GM04504 (cell line): ENCODE measurements around the gene FBXL14.

ENCODE experiments used
- DNase-seq: peaks from one replicate; pipeline ENCODE4 v3.0.0-alpha.2; 2012; ENCODE audit warnings: low read depth

The FBXL14 gene

DNA sequence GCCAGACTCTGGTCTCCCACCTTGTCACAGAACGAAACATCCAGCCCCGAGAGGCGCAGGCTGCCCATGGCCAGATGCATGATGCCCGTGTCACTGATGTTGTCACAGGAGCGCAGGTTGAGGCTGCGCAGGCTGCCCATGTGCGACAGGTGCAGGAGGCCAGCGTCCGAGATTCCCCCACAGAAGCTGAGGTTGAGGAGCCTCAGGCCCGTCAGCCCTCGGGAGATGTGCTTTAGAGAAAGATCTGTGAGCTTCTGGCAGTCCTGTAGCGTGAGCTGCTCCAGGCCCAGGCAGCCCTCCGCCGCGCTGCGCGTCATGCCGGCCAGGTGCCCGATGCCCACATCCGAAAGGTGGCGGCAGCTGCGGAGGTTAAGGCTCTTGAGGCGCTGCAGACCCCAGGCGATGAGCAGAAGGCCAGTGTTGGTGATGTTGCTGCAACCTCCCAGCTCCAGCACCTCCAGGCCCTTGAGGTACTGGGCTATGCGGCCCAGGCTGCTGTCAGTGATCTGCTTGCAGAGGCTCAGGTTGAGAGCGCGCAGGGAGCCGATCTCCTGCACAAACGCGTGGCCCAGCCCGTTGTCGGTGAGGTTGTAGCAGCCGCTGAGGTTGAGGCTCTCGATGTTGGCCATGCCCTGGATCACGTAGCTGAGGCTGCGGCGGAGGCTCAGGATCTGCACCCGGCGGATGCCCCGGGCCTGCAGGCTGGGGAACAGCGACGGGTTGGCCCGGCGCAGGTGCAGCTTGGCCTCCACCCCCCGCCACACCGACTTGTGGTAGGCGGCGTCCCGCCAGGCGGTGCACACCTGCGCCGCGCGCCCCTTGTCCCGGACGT lies 991 bp downstream of the FBXL14 start:
- DNase-seq, result no peak

DNA sequence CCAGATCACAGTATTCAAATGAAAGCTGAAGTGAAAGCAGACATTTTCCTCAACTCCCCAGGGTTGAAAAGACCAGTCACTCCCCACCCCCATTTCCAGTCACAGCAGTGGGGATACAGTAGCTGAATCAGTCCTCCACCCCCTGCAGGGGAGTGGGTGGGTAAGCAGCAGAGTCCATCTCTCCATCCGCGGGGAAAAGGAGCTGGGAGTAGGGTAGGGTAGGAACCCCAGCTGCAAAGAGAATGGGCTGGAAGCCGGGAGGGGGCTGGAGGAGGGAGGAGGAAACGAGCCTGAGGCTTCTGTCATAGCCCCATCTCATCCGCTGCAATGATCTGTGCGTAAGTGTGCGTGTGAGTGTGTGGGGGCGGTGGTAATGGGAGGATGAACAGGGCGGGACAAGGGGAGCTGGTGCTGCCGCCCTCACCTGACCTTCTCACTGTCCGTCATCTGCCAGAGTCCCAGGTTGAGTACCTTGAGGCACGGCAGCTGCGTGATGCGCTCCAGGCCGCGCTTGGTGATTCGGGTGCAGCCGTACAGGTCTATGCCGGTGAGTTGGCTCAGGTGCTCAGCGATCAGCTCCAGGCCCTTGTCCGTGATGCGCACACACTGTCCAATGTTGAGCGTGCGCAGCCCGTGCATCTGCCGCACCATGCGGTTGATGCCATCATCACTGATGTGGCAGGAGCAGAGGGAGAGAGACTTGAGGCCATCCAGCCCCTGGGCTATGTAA lies 1.8 kb downstream of the FBXL14 start:
- no peak for DNase-seq

DNA sequence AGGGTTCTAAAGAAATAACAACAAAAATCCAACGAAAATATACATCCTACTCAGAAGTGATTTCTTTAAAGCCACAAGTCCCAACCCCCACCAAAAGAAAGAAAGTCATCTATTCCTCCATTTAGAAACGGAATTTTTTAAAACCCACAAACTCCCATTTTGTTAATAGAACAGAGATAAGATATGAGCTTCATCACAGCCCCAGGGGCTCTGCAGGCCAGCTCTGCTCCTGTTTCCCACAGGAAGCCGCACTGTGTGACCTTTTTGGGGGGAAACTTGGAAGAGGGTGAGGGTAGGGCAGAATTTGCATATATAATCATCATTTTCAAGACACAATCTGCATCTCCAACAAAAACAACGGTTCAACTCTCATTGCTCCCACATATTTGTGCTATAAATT lies 2.8 kb downstream of the FBXL14 start:
- no peak for DNase-seq

DNA sequence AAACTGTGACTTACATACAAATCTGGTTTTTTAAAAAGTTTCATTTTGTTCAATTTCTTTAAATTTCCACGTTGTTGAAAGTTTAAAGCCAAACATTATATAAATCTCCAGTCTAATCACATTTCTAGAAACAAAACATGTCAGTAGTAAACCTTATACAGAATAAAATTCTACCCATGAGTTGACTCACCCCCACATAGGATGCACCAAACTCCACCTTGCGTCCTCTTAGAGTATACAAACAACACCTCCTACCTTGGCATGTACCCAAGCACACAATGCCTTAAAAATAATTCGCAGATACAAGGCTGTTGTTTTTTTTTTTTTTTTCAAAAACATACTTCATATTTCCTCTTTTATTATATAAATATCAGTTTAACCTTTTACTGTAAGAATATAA lies 3.3 kb downstream of the FBXL14 start:
- DNase-seq, result no peak

DNA sequence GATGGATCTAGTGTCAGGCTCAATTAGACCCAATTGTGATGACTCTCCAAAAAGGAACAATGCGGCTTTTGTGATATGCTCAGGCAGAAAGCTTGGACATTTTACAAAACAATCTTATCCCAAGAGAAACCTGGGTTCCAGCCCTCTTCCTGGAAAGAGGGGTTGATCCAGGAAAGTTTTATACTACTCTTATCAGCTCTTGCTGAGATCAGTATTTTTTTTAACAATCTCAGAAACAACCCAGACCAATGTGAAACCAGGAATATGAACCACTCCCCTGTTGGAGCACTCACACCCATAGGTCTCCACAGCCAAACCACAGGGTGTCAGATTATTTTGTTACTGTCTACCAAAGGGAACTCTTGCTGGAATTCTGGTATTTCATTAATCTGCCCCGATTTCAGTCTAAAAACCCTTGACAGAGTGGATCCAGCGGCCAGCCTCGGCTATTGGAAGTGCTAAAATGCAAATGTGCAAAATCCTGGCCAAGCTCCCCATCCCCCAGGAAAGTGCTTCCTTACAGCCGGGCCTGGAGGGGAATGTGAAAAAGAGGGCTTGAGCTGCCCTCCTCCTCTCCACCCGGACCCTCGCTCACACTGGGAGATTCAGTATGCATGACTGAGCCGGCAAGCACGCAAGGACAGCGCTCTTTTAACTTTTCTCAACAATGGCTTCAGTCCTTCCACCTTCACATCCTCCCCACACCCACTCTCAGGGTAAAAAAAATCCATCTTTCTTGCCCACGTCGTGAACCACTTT lies 4.0 kb downstream of the FBXL14 start:
- no peak for DNase-seq

DNA sequence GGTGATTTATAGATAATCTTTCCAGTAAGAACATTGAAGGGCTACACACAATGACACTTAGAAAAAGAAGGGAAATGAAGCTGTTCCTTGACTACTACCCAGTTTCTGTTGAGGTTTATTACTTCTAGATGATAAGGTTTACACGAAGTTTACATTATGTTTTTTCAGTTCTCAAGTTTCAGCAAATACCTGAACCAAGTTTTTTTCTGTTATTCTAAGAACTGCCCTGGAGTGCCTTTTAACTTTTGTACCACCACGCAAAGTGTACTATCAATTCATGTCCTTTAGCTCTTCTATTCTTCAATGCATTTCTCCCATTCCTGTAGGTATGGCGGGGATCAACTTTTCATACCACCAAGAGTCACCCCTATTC lies 5.8 kb downstream of the FBXL14 start:
- no peak for DNase-seq

DNA sequence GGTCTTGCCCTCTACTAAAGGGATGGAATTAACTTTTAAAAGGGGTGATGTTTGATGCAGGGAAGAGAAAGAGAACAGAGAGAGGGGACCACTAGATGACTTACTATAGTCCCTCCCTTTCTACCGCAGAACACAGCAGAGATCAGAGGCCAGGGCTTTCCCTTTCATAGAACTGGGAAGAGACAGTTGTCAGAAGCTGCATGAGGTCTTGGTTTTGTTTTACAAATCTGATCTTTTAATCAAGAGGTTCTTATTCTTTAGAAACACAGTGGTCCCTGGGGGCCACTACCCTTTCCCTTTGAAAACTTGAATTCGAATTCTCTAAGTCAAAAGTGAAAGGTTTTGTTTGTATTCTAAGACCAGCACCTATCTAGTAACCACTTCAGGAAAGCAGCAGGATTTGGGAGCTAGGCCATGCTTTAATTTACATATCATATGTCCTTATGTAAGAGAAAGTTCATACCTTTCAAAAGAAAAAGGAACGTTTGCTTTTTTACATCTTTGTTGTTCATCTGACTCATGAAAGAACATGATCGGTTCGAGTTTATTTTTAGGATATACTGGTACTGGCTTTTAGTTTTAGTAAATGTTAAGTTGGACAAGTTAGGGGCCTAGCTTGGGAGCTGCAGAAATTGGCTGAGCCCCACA lies 6.3 kb downstream of the FBXL14 start:
- DNase-seq, result no peak

DNA sequence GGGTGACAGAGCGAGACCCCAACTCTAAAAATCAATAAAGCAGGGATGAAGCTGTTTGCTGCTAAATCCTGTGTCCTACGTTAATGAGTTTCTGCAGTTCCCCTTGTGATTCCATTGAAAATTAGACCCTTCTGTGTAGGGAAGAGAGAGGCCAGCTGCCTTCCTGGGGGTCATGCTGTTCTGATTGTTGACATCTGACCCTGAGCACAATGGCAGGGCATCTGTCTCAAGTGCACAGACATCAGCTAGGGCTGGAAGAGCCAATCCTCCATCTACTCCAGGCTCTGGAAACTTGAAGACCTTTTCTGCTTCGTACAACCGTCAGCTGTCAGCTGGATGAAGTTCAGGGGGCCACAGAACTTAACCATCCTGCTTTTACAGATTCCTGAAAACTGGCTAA lies 10.1 kb downstream of the FBXL14 start:
- DNase-seq, result no peak

DNA sequence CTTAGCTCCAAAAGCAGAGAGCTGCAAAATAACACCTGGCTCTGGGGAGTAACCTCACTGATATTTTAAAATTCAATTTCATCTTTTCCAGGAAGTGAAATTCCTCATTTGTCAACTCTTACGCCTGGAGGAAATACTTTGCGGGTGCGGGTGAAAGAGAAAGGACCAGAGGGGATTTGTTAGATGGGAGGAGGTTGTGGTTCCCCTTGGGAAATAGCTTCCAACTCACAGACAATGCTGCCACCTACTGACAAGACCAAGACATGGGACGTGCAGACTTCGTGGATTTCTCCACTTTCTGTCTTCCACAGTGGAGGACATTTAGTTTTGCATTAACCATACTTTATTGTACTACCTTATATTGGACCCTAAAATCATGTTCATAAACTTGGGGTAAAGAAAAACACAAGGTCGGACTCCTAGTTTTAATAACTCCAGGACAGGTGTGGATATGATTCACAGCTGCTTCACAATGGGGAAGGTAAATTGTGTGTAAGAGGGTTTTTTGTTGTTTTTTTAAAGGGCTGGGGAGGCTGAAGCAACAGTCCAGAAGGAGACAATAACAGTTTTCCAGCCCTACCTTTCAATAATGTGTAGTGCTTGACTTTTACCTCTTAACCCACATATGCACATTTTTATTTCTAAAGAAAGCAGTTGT lies 10.8 kb downstream of the FBXL14 start:
- DNase-seq, result no peak

DNA sequence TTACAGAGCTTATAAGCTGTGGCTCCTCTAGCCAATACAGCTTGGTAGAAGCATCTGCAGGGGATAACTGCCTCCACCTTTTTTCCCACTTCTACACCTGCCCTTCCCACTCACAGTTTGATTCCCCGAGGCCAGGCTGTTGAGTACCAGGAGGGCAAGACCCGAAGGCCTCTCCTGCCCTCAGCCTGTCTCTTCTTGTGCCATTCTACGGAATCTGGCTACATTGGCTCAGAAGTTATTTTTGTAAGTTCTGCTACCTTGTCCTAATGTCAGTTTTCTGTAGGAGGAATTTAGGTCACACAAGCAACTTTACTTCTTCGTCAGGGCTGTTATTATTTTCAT lies 11.7 kb downstream of the FBXL14 start:
- DNase-seq, result no peak

DNA sequence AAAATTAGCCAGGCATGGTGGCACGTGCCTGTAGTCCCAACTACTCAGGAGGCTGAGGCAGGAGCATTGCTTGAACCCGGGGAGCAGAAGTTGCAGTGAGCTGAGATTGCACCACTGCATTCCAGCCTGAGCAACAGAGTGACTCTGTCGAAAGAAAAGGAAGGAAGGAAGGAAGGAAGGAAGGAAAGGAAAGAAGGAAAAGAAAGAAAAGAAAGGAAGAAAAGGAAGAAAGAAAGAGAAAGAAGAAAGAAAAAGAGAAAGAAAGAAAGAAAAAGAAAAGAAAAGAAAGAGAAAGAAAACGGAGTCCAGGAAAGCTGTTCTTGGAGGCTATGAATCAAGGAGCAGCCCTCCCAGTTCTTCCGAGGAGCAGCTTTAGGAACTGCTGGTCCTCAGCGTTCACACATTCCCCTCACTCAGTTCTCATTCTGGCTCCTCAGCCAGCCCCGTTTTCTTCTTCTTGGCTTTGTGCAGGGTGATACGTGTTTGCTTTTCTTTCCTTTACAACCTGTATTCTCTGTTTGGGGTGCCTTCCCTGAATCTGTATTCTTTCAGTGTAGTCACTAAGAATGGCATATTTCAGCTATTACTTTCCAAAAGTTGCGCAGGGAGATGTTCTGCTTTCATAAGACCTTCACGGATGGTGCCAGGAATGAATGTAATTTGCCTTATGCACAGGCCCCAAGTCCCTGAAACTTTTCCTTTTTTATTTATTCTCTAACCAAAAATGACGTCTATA lies 12.2 kb downstream of the FBXL14 start:
- no peak for DNase-seq

DNA sequence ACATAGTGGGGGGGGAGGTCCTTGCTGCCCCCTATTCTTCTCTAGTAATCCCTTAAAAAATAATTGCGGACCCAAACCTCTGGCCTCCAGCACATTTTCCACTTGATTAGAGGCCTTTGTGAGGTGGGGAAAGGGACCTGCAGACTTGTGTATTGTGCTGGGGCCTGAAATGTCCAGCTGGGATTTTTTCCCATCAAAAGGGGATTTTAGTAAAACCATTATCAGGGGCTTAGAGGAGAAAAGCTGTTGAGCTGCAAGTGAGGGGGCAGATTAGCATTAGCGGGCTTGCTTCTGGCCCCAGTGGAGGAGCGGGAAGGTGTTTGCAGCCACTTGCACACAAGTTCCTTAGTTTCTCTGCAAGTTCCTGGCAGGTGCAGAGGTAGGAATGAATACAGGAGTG lies 13.9 kb downstream of the FBXL14 start:
- no peak for DNase-seq

DNA sequence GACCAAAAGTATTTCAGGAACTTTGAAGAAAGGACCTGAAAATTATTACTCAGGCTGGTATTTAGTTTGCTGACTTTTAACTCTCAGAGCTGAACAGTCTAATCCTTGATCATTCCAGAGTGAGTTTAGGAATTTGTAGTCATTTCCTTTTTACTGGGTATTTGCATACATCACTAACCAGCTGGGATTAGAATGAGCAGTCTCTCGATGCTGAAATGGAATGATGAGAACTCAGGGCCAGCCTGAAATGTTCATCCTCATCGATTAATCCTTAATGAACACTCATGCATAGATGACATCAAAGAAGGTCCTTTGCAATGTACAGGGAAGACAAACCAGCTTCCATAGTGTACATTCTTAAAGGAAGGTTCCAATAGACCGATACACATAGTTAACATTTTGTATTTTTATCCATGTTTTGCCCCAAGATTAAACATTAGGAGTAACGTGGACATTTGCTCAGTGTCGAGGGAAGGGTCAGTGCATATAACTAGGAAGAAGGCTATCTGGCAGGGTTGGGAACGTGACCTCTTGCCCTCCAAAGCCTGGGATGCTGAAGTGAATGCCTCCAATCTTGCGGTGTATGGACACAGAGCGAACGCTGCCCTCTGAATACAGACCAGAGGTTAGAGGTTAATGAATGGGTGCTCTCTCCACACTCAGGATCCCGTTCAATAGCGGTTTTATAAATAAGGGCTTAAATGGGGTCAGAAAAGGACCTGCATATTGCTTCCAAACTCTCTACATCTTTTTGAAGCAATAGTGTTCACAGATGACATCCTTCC lies 14.5 kb downstream of the FBXL14 start:
- DNase-seq, result no peak

DNA sequence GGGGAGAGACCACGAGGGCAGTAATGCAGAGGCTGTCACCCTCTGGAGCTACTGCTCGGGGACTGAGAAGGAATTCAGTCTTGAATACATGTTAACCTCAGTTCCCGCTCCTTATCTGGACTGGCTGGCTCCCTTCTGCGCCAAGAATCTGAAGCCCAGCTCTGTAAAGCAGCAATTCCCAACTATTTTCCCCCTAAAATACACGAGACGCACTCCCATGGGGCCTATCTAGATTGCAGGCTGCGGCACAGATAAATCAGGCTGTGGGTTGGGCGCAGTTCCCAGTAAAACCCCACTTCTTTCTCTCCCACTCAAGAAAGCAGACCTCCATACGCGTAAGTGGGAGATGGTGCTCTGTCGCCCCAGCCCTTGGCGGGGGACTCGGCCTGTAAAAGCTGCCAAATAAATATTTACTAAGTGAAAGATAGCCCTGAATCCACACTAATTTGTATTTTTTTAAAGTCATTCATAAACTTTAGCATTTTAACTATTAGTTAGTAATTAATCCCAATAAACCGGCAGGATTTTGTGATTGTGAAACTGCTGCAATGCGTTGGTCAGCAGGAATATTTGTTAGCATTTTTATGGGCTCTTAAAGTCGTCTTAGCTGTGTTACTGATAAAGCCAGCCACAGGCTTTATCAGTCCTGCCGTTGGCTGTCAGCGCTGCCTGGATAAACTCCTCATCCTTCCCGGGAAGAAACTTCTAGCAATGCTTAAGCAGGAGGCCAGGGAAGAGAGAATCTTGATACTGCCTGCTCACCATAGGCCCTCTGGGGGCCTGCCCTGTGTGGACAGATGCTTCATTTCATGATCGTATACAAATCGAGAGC lies 17.8 kb downstream of the FBXL14 start:
- DNase-seq, result peak; percentile 74

DNA sequence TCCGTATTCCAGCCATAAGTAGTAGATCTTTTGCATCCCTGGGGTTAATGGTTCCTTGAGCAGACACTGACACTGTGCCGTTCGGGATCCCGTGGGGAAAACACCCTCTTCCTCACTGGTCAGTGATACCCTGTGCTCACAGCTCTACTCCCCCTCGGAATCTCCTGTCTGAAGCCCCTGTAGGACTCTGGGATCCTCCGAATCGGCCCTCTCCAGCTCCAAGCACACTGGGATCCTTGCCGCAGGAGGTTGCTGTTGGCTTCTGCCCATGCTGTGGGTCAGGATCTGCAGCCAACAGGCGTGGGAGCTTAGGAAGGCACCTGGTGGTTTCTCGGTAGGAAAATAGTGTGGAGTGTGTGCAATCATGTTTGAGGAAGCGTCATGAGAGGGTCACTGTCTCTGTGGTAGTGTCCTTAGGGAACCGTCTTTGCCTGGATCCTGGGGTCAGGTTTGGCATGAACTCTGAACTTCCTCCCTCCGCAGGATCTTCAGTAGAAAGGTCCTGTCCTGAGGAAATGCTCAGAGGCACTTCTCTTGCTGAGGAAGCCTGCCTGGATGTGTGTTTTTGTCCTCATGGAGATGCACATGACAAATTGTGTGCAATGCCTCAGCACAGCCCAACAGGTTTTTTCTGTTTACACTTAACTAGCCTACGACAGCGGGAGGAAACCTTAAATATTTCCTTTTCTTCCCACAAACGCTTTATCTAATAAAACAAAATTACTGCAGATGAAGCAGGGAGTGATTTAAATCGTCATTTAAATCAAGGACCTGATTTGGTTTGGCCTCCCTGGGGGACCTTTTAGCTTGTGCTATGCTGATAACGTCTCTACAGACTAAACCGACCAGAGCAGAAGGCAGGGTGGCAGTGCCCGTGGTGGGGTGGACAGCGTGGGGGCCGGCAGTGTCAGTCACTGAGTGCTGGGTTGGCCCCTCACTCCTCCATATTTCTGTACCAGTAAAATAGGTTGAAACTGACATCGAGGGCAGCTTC lies 18.7 kb downstream of the FBXL14 start:
- no peak for DNase-seq

DNA sequence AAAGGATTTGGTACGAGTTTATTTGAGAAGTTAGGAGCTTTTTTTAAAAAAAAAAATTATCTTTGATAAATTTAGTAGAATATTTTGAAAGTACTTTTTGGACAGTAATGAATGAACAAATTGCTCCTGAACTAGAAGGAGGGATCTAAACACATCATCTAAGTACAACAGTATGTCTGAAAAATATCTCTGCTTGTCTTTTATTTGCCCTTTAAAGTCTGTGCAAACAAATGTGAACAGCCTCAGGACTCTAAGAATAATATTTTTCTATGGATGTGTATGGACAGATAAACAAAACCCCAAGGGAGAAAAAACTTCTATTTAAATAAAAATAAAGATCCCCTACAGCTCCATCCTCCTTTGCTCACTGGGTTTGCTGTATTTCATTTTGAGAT lies 19.5 kb downstream of the FBXL14 start:
- DNase-seq, result no peak

DNA sequence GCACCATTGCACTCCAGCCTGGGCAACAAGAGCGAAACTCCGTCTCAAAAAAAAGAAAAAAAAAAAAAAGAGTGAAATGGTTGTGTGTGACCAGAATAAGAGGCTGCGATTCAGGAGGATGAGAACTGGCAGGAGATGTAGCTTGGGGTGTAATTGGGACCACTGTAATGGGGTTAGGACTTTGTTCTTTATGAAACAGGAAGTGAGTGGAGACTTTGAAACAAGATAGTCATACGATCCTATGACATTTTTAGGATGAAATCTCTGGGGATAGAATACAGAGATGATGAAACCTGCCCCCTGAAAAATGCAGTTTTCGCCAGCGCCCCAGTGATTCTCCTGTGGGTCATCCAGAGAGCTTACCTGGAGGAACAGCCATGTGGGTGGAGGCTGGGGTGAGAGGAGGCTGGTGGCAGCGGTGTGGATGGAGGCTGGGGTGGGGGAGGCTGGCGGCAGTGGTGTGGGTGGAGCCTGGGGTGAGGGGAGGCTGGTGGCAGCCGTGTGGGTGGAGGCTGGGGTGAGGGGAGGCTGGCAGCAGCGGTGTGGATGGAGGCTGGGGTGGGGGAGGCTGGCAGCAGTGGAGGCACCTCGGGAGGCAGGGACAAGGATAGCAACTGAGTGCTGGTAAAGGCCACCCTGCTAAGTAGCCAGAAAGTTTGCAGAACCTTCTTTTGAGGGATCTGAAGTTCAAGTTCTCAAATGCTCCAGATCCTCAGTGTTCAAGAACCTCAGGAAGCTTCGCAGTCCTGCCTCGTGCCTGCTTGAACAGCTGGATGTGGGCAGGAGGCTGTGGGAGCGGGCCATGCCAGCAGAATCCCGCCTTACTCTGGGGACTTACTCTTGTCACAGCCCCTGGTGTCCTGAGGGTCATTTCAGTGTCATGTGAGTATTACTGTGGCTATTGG lies 20.2 kb downstream of the FBXL14 start:
- DNase-seq, result no peak
